ENCODE results near the gene SOCS7. TPM values are rescaled to one million over a fixed set of nuclear protein-coding genes. Genes with fewer than 3 reads are reported as not detected.

Gene SOCS7
- total RNA-seq, 1 experiment from 2014 or later = 29.2 TPM

DNA sequence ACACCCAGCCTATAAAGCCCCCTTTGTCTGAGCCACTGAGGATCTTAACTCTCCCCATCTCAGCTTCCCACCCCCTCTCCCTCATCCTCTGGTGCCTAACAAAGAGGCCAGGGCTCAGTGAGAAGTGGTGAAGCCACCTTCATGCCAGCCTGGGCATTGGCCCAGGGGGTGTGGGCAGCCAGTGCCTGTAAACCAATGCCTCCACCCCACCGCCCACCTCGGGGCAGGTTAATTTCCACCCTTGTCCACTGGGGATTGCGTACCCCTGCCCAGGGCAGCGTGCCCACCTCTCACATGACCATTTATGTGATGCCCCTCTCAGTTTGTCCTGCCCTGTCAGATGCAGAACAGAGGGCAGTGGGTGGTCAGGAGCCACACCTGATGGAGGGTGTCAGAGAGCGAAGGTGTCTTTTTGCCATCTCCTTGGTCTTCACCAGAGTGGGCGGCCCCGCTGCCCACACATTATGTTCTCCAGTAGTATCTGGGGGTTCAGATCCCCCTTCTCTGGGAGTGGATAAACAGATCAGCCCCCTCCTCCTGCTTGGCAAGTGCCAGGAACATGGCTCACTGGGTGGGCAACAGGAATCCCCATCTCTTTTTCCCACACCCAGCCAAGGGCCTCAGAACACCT is 66.5 kb downstream of the SOCS7 start:
- Mint-ChIP-seq H3K9me3 (ENCODE audit: unreplicated experiment) (no peaks in the 10 kb centered on the region), H3K27me3 (ENCODE audit: insufficient read depth, unreplicated experiment) (no peaks in the 10 kb centered on the region)
- POLR2A ChIA-PET = no interaction called here

DNA sequence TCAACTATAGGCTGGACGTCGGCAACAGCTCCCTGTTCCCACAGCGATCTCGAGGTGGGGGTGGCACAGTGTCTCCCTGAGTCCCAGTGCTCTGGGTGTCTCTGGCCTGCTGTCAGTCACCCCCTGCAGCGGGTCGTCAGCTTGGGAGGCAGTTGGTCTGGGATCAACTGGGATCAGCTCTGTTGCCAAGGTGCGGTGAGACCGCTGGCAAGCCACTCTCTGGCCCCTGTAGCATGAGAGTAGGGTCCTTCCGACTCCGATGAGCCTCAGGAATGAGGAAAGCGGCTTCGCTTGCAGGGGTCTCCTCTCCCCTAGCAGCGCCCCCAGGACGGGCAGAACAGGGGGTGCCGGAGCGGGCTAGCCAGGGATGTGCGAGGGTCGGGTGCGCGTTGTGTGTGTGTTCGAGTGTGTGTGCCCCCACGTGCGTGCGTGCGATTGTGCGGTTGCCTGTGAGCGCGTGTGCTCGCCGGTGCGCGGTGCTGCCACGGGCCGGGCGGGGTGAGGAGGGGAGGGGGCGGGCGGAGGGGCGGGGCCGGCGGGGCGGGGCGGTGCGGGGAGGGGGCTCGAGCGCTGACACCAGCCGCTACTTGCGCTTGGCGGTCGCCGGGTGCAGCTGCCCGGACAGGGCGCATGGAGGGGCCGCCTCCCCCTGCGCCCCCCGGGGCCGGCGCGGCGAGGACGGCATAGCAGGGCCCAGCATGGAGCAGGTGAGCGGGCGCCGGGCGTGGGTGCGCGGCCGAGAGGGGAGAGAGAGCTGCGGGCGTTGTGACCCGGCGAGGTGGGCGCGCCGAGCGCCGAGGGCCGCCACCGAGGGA is 67.3 kb downstream of the SOCS7 start:
- TF ChIP-seq, protein P1, sequence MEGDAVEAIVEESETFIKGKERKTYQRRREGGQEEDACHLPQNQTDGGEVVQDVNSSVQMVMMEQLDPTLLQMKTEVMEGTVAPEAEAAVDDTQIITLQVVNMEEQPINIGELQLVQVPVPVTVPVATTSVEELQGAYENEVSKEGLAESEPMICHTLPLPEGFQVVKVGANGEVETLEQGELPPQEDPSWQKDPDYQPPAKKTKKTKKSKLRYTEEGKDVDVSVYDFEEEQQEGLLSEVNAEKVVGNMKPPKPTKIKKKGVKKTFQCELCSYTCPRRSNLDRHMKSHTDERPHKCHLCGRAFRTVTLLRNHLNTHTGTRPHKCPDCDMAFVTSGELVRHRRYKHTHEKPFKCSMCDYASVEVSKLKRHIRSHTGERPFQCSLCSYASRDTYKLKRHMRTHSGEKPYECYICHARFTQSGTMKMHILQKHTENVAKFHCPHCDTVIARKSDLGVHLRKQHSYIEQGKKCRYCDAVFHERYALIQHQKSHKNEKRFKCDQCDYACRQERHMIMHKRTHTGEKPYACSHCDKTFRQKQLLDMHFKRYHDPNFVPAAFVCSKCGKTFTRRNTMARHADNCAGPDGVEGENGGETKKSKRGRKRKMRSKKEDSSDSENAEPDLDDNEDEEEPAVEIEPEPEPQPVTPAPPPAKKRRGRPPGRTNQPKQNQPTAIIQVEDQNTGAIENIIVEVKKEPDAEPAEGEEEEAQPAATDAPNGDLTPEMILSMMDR (IDR thresholded peaks at IDR 0.05; ENCODE audit: insufficient read depth in 1 of 2, low read depth in 1 of 2, low read length in 1 of 2, severe bottlenecking in 1 of 2, unreplicated experiment in 1 of 2) = no peak
- Histone ChIP-seq H3K4me3 (ENCODE audit: low read depth, low read length) (peak overlapping the region; percentile 30), H3K36me3 (ENCODE audit: control insufficient read depth, insufficient read depth, low read length) (no peaks in the 10 kb centered on the region), H3K27me3 (replicated peaks; ENCODE audit: control insufficient read depth, insufficient read depth, low read length) (no peaks in the 10 kb centered on the region), H3K9me3 (no peaks in the 10 kb centered on the region), H3K4me1 (peaks cover 23% of the 10 kb centered on the region)
- Mint-ChIP-seq H3K4me1 (ENCODE audit: low read depth, unreplicated experiment) (peaks cover 14% of the 10 kb centered on the region), H3K36me3 (ENCODE audit: insufficient read depth, unreplicated experiment) (peaks cover 7% of the 10 kb centered on the region), H3K9me3 (ENCODE audit: unreplicated experiment) (no peaks in the 10 kb centered on the region), H3K4me3 (ENCODE audit: unreplicated experiment) (peak overlapping the region; percentile 81), H3K27ac (ENCODE audit: unreplicated experiment) (no peak overlapping the region), H3K27me3 (ENCODE audit: insufficient read depth, unreplicated experiment) (no peaks in the 10 kb centered on the region)
- intact Hi-C loops (cut with micrococcal nuclease; ENCODE audit: unreplicated experiment) = no loop called here
- no TSS peak for BruUV-seq (replicated peaks)
- ChIA-PET POLR2A (no interaction called here), CTCF (interaction anchor here (0.5 to 1.6 kb wide), 6 partner anchors 56 to 268 kb away, joined by 3 to 9 read pairs (median 4); no protein-coding TSS in a partner anchor)
- peak in 1 of 2 experiments; percentile 36 for DNase-seq

More for the DNA sequence above, 66.5 kb downstream of the SOCS7 start:
- Mint-ChIP-seq H3K4me3 (ENCODE audit: unreplicated experiment) (peak overlapping the region; percentile 81), H3K36me3 (ENCODE audit: insufficient read depth, unreplicated experiment) (peaks cover 7% of the 10 kb centered on the region), H3K4me1 (ENCODE audit: low read depth, unreplicated experiment) (peaks cover 14% of the 10 kb centered on the region), H3K27ac (ENCODE audit: unreplicated experiment) (no peak overlapping the region)
- Histone ChIP-seq H3K36me3 (ENCODE audit: control insufficient read depth, insufficient read depth, low read length) (no peaks in the 10 kb centered on the region), H3K27me3 (replicated peaks; ENCODE audit: control insufficient read depth, insufficient read depth, low read length) (no peaks in the 10 kb centered on the region), H3K9me3 (no peaks in the 10 kb centered on the region), H3K4me3 (ENCODE audit: low read depth, low read length) (no peak overlapping the region), H3K4me1 (peaks cover 23% of the 10 kb centered on the region)
- BruUV-seq (replicated peaks) = no TSS peak
- TF ChIP-seq, protein P1 (IDR thresholded peaks at IDR 0.05; ENCODE audit: insufficient read depth in 1 of 2, low read depth in 1 of 2, low read length in 1 of 2, severe bottlenecking in 1 of 2, unreplicated experiment in 1 of 2) = no peak
- CTCF ChIA-PET = interaction anchor here (0.6 to 1.1 kb wide), 2 partner anchors 57 to 269 kb away, joined by 3 to 9 read pairs; no protein-coding TSS in a partner anchor
- intact Hi-C loops (cut with micrococcal nuclease; ENCODE audit: unreplicated experiment) = no loop called here
- DNase-seq = no peak

DNA sequence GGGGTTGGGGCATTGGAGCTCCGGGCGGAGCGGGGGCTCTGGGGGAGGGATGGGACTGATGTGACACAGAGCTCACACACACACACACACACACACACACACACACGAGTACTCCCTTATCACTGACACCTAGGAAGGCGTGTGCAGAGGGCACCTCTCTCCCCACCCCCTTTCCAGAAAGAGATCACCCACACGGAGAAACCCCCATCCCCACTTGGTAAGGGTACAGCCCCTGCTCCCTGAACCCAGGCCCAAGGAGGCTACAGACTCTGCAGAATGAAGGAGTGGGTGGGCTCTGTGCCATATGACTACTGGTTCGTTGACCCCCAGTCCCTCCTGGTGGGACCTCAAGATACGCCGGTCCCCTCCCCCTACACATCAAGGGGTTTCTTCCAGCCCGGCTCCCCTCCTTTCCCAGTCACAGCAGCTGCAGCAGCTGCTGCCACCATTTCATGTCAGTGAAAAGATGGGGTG is 67.9 kb downstream of the SOCS7 start:
- peaks cover 23% of the 10 kb centered on the region for H3K4me1 ChIP-seq
- H3K36me3 ChIP-seq (ENCODE audit: control insufficient read depth, insufficient read depth, low read length) = no peaks in the 10 kb centered on the region
- Mint-ChIP-seq H3K9me3 (ENCODE audit: unreplicated experiment) (no peaks in the 10 kb centered on the region), H3K27me3 (ENCODE audit: insufficient read depth, unreplicated experiment) (no peaks in the 10 kb centered on the region), H3K4me3 (ENCODE audit: unreplicated experiment) (peak overlapping the region; percentile 81), H3K27ac (ENCODE audit: unreplicated experiment) (no peak overlapping the region), H3K36me3 (ENCODE audit: insufficient read depth, unreplicated experiment) (peaks cover 7% of the 10 kb centered on the region), H3K4me1 (ENCODE audit: low read depth, unreplicated experiment) (peaks cover 14% of the 10 kb centered on the region)
- no TSS peak for BruUV-seq (replicated peaks)
- intact Hi-C loops (cut with micrococcal nuclease; ENCODE audit: unreplicated experiment) = no loop called here
- no peaks in the 10 kb centered on the region for H3K9me3 ChIP-seq
- TF ChIP-seq, protein P1 (IDR thresholded peaks at IDR 0.05; ENCODE audit: insufficient read depth in 1 of 2, low read depth in 1 of 2, low read length in 1 of 2, severe bottlenecking in 1 of 2, unreplicated experiment in 1 of 2) = no peak
- DNase-seq = peak in 1 of 2 experiments; percentile 31
- no peaks in the 10 kb centered on the region for H3K27me3 ChIP-seq (replicated peaks; ENCODE audit: control insufficient read depth, insufficient read depth, low read length)
- ChIA-PET CTCF (interaction anchor here (0.5 to 1.6 kb wide), 4 partner anchors 67 to 165 kb away, joined by 3 to 5 read pairs (median 4); no protein-coding TSS in a partner anchor), POLR2A (no interaction called here)
- peak overlapping the region; percentile 30 for H3K4me3 ChIP-seq (ENCODE audit: low read depth, low read length)

Data from Caco-2 (cell line).